ENCODE data around the gene KLF4.
"Not testable (repeated sequence)": the region's sequence is repeated elsewhere in the genome, so short reads cannot be mapped to it uniquely, and the experiment has no call there.

Gene KLF4

DNA sequence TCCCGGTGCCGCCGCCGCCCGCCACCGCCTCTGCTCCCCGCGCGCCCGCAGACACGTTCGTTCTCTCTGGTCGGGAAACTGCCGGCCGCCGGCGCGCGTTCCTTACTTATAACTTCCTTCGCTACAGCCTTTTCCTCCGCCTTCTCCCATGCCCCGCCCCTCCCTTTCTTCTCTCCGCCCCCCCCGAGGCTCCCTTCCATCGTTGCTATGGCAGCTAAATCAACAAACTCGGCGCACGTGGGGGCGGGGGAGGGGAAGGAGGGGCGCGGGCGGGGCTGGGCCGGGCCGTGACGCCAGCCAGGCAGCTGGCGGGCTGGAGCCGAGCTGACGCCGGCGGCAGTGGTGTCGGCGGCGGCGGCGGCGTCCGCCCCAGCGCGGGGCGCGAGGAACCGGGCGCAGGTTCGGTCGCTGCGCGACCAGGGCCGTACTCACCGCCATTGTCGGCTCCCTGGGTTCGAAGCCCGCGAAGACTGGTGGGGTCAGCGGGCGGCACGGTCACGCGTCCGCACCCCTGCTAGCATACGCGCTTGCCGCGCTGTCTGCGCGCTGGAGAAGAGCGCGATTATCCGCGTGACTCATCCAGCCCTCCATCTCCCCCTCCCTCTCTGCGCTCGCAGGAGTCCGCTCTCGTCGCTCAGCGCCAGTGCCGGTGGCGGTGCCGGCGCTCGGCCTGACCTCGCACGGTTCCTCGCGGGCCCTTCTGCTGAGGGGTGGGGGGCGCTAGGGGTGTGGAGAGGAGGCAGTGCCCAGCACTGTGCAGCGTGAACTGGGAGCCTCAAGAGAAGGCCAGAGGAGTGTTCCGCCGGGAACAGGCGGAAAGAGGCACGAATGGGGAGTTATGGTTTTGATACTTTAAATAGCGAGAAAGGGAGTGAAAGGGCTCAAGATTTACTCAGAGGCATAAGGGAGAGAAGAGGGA lies at the start of gene KLF4:
KLF4 (minus strand) TSS at position 83 of the 919 bp plus-strand sequence. CDS start 597 bp downstream, outside the sequence.
- peak; percentile 38 for DNase-seq

DNA sequence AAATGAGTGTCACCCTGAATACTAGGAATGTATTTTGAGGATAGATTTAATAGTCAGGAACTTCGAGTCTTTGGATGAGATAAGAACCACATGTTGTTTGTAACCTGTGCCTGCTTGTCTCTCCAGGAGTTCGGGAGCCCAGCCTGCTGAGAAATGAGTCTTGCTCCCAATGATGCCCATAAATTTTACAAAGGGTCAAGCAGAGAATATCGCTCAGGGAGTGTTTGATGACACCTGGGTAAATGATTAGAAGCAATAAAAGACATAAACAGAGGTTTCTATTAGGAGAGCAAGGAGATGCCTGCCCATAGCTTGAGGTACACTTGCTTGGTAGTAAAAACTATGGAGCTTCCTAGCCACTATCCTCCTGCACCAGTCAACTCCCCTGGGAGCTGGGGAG lies 46.9 kb upstream of the KLF4 start:
- DNase-seq = no peak

- DNase-seq = no peak
These were observed 45.0 kb upstream of the KLF4 start for GRCh38 chr9:107534510-107535078.

GRCh38 chr9:107530679-107531078 lies 41.1 kb upstream of the KLF4 start:
- DNase-seq = no peak

DNA sequence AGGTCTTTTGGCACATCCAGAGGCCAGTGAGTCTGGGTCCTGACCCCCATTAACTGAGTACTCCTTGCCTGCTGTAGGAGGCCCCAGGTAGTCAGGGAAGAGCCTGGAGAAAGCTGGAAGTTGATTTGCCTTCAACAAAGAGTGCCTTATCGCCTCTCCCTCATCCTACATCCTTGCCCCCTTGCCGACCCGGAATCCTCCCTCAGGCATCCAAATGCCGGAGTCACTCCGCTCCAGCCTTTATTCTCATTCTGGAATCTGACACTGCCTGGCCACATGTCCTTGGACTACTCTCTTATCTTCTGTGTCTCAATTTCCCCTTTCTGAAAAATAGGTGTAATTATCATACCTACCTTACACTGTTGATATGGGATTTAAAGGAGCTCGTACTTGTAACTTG lies 39.1 kb upstream of the KLF4 start:
- DNase-seq = no peak

DNA sequence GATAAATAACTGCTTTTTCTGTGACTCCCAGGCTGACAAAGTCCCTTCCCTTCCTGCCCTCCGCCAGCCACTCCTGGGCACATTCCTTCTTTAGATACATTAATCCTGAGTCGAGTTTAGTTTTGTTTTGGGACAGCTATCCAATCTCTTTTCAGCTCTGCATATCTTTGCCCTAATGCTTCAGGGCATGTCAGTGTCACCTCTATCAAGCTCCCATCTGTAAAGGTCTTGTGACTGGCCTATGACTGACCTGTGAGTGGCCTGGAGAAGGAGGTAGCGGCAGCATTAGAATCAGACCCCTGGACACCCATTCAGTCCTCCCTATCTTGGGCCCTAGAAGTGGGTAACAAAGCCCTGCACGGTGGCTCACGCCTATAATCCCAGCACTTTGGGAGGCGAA lies 34.0 kb upstream of the KLF4 start:
- DNase-seq = no peak

GRCh38 chr9:107520186-107520585 lies 30.6 kb upstream of the KLF4 start:
- no peak for DNase-seq

DNA sequence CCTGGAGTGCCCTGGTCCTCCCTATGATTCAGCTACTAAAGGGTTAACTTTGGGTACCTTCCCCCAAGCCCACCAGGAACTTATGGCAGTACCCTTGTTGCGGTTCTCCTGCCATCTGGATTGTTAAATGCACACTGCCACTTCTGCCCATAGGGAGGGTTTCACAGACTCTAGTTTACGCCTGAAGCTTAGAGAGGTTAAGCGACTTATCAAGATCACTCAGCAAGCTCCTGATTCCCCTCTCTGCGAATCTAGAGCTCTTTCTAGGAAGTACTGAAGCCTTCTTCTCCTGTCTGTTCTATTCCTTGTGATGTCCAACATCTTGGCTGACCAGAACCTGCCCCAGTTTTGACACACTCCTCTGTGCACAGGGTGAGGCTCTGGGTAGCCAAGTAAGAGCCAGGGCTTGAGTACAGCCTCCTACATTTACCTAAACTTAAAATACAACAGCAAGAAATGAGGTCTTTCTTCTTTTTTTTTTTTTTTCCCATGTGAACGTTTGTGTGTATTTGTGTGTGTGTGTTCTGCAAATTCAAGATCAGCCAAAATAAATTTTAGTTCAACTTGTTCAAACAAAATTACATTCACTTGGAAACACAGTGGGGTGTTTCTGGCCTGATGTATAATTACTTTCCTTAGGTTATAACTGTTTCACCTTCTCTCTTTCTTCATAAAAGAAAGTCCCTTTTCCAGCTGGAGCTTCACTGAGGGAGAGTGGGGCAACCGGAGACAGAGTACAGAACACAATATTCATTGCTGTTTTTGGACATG lies 28.7 kb upstream of the KLF4 start:
- DNase-seq = no peak

DNA sequence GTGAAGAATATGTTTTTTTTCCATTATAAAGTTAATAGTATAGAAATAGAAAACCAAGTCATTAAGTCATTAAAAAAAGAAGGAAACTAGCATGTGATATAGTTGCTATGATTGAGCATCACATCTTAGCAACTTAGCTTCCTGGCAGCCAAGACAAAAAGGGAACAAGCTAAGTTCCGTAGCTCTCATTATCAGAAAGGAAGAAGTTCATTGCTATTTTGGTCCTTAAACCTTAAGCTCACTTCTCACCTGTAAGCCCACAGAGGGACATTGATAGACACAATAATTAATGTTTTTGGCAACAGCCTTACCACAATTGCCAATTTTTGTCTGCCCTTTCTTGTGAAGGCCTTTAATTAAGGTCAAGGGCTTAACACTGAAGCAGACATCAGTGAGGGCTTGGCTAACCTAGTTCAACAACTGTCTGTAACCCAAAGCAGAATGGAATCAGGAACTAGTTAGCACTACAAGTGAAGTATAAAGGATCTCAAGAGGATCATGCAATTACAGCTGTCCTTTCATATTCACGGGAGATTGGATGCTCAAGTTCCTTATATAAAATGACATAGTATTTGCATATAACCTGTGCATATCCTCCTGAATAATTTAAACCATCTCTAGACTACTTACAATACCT lies 24.0 kb upstream of the KLF4 start:
- no peak for DNase-seq

DNA sequence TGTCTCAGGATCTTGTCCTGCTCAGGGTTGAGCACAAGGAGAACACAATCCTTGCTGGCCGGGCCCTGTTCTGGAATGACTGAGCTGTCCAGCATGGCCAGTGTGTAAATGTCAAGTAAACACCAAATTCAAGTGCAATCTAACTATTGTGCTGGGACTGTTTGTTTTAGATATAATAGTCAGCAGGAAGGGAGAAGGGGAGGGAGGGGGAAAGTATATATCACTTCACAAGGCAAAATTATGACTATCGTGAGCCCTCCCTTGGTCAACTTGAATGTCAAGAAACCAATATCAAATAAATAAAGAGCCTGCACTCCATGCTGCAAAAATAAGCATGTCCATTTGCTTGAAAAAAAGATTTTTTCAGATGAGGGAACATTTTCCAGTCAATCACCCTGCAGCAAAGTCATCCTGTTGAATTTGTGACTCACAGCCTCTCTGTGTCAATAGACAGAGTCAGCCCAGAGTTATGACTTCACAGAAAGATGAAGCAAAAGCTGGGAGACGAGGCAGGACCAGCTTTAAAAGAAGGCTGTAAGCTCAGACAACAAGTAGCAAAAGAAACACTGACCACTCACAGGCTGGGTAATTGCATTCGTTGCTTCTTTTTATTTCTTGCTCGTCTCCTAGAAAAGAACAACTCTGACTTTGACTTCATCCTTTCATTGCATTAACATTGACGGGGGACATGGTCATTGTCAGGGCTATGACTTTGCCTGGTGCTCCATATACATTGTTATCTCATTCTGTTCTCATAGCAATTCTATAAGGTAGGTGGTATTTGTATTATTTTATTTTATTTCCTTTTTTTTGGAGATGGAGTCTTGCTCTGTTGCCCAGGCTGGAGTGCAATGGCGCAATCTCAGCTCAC lies 15.3 kb upstream of the KLF4 start:
- no peak for DNase-seq

DNA sequence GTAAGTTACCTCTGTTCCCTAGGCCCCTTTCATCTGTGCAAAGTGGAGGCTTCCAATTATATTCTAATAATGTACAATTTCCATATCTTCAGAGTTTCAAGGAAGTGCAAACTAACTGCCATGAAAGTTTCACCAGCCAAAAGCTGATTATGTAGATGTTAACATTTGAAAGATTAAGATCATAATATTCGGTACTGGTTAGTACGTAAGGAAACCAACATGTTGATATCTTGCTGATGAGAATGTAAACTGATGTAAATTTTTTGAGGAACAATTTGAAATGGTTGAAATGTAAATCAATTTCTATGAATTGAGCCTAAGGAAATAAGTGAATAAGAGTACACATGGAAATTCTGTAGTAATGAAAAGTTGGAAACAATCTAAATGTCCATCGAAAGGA lies 12.9 kb upstream of the KLF4 start:
- DNase-seq = no peak

- not testable (repeated sequence) for DNase-seq
These were observed 11.0 kb upstream of the KLF4 start for GRCh38 chr9:107500421-107501200.

DNA sequence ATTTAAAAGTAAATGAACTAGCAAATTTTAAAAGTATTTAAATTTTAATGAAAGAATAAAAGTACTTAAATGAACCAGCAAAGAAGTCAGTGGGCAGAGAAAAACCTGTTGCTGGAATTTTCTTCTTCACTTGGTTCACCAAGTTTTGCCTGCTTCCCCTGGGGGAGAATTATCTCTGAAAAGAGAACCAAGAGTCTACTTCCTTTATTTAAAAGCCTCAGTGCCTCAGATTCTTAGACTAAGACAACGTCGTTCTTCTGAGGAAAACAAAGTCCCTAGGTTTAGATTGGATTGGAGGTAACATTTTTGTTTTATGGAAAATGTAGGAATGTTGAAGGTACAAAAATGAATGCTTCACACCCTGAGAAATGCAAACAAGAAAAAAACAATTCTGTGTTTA lies 7.4 kb upstream of the KLF4 start:
- no peak for DNase-seq

DNA sequence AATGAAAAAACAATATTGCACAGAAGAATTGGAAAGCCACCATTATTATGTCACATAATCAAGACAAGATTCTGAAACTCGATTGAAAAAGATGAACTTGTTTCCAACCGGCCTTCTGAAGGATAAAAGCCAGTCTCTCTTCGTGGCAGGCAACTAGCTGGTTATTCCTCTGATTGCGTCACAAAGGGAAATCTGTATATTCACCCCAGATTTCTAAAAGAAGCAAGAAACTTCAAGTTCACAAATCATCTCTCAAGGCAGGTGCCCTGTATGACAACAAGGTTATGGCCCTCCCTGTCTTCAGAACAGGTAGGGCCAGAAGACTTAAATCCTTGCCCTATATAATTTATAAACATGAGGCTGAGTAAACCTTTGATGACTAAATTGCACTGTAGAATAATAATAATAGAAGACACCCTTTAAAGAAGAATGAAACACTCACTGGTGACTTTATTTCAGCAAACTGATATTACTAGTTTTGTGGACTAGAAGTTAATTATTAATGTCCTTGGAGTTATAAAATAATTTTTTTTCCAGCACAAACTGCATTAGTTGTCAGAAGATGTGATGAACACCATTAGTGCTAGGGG lies 2.9 kb upstream of the KLF4 start:
- DNase-seq = no peak

DNA sequence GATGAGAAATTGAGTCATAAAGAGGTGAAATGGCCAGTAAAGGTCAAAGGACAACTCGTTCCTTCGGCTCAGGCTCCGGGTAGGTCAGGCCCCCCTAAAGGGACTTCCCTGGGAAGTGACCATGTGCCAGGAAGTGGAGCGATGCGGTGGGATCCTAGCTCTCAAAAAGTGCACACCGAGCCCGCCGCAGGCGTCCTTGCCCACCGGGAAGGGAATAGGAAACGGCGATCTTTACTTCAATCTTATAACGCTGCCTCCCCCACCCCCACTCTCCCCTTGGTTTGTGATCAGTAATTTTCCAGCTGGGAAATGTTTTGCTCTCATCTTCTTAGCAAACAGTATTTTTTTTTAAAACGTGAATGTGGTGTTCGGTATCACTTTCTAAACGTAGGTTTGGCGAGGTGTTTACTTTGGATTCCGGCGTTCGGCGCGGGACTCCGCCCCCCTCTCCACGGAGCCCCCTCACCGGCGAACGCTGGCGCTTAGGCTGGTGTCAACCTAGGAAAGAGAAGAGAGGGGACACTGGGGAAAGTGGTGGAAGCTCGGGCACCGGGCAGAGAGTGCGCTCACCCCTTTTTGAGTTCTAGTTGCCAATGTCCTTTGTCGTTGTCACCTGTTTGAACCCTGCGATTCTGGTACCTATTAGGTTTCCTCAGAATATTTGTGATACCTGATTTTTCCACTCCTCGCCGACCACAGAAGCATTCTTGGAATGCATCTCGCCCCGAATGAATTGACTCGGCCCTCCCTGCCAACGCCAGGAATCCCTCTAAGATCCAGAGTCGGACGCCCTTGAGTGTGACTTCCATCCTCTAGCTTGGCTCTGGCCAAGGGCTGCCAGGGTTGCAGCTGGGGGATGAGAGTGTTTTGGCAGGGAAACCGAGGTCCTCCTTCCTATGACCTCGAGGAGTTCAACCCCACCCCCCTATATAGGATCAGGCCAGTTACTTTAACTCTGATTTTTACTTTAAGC lies 1.8 kb upstream of the KLF4 start:
- no peak for DNase-seq

GRCh38 chr9:107490606-107490970 lies 1.0 kb upstream of the KLF4 start:
- not testable (repeated sequence) for DNase-seq

GRCh38 chr9:107489144-107489673 lies 360 bp downstream of the KLF4 start:
- no peak for DNase-seq

- DNase-seq = no peak
These were observed 1.0 kb downstream of the KLF4 start for GRCh38 chr9:107488375-107489143.
